HG02759 (cell line): ENCODE data around the gene TMEM250.

Experiments used
- ATAC-seq: cut with Tn5 transposase; IDR thresholded peaks from one replicate; pipeline ENCODE4 v1.9.1; 2021; ENCODE audit warnings: mild to moderate bottlenecking, moderate library complexity; ENCODE audit not compliant: unreplicated experiment

TMEM250 gene

GRCh38 chr9:136096505-136097001 lies 22.1 kb downstream of the TMEM250 start:
- ATAC-seq, result no peak

GRCh38 chr9:136095070-136096058 lies 23.3 kb downstream of the TMEM250 start, which contains the start of gene NACC2:
Gene NACC2, minus strand, starts transcription at chr9:136095289. Its CDS starts 44,768 bp downstream, at chr9:136050521.
- no peak for ATAC-seq

- ATAC-seq, result no peak
These were observed 24.4 kb downstream of the TMEM250 start for GRCh38 chr9:136093995-136094881.

- no peak for ATAC-seq
These were observed 25.2 kb downstream of the TMEM250 start for GRCh38 chr9:136093346-136093986.

GRCh38 chr9:136092741-136093140 lies 25.9 kb downstream of the TMEM250 start:
- no peak for ATAC-seq

- no peak for ATAC-seq
These were observed 26.4 kb downstream of the TMEM250 start for GRCh38 chr9:136092353-136092650.

- no peak for ATAC-seq
These were observed 26.9 kb downstream of the TMEM250 start for GRCh38 chr9:136091582-136092352.

GRCh38 chr9:136090768-136091581 lies 27.7 kb downstream of the TMEM250 start:
- no peak for ATAC-seq

- no peak for ATAC-seq
These were observed 28.5 kb downstream of the TMEM250 start for GRCh38 chr9:136090056-136090735.

- no peak for ATAC-seq
These were observed 29.0 kb downstream of the TMEM250 start for GRCh38 chr9:136089697-136090045.

- ATAC-seq, result no peak
These were observed 29.6 kb downstream of the TMEM250 start for GRCh38 chr9:136088939-136089696.

GRCh38 chr9:136088481-136088938 lies 30.2 kb downstream of the TMEM250 start:
- ATAC-seq, result no peak

GRCh38 chr9:136087741-136088480 lies 30.8 kb downstream of the TMEM250 start:
- ATAC-seq, result no peak

GRCh38 chr9:136086951-136087740 lies 31.5 kb downstream of the TMEM250 start:
- no peak for ATAC-seq

GRCh38 chr9:136086213-136086881 lies 32.3 kb downstream of the TMEM250 start:
- ATAC-seq, result no peak

- no peak for ATAC-seq
These were observed 32.9 kb downstream of the TMEM250 start for GRCh38 chr9:136085815-136086212.
